ACC112 (cell line): ENCODE results near the gene TNFAIP8.

Source experiments
- H2AFZ ChIP-seq: fragments of 200-600 bp; sonication (generic); one replicate; pipeline ENCODE4 v1.6.0; 2017; ENCODE audit warnings: antibody characterized with exemption, low read length; ENCODE audit not compliant: unreplicated experiment
- H3K27ac ChIP-seq: fragments of 200-600 bp; sonication (generic); 2 replicates; pipeline ENCODE4 v1.5.1; 2014; ENCODE audit warnings: low read depth, mild to moderate bottlenecking, antibody characterized with exemption, low read length, moderate library complexity
- H3K27me3 ChIP-seq: fragments of 200-600 bp; sonication (generic); 2 replicates; pipeline ENCODE4 v1.6.1; 2014; ENCODE audit warnings: mild to moderate bottlenecking, antibody characterized with exemption, low read length, moderate library complexity, mixed read lengths; ENCODE audit not compliant: insufficient read depth
- H3K36me3 ChIP-seq: fragments of 200-600 bp; sonication (generic); 2 replicates; pipeline ENCODE4 v1.6.1; 2016; ENCODE audit warnings: mild to moderate bottlenecking, antibody characterized with exemption, low read length, moderate library complexity, mixed read lengths; ENCODE audit not compliant: insufficient read depth
- H3K4me1 ChIP-seq: fragments of 200-600 bp; sonication (generic); one replicate; pipeline ENCODE4 v1.6.1; 2016; ENCODE audit warnings: low read length, mixed read lengths; ENCODE audit not compliant: insufficient read depth, unreplicated experiment, control insufficient read depth
- H3K4me3 ChIP-seq: fragments of 200-600 bp; sonication (generic); 2 replicates; pipeline ENCODE4 v1.5.1; 2014; ENCODE audit warnings: mild to moderate bottlenecking, low read depth, low read length
- H3K79me2 ChIP-seq: fragments of 200-600 bp; sonication (generic); one replicate; pipeline ENCODE4 v1.6.0; 2016; ENCODE audit warnings: low read length; ENCODE audit not compliant: control insufficient read depth, unreplicated experiment, insufficient read depth

TNFAIP8 gene

GRCh38 chr5:119347991-119348390, 7.8 kb upstream of the TNFAIP8 start:
- no peaks in the 10 kb centered on the region for H3K79me2 ChIP-seq
- no peaks in the 10 kb centered on the region for H3K4me1 ChIP-seq
- H2AFZ ChIP-seq = no peak overlapping the region
- no peaks in the 10 kb centered on the region for H3K36me3 ChIP-seq
- H3K27me3 ChIP-seq = no peaks in the 10 kb centered on the region
- H3K27ac ChIP-seq = no peak overlapping the region
- H3K4me3 ChIP-seq = no peak overlapping the region

GRCh38 chr5:119353213-119353612, 2.6 kb upstream of the TNFAIP8 start:
- Histone ChIP-seq H3K36me3 (no peaks in the 10 kb centered on the region), H3K79me2 (no peaks in the 10 kb centered on the region), H3K27me3 (no peaks in the 10 kb centered on the region), H3K4me1 (peaks cover 5% of the 10 kb centered on the region), H2AFZ (no peak overlapping the region), H3K27ac (no peak overlapping the region), H3K4me3 (no peak overlapping the region)

GRCh38 chr5:119353686-119354366, 2.0 kb upstream of the TNFAIP8 start:
- Histone ChIP-seq H2AFZ (no peak overlapping the region), H3K4me1 (peaks cover 5% of the 10 kb centered on the region), H3K27me3 (no peaks in the 10 kb centered on the region), H3K36me3 (no peaks in the 10 kb centered on the region), H3K4me3 (no peak overlapping the region), H3K27ac (no peak overlapping the region), H3K79me2 (peaks cover 5% of the 10 kb centered on the region)

GRCh38 chr5:119354537-119355243, 1.1 kb upstream of the TNFAIP8 start:
- Histone ChIP-seq H3K27me3 (no peaks in the 10 kb centered on the region), H3K79me2 (peaks cover 7% of the 10 kb centered on the region), H3K27ac (no peak overlapping the region), H3K4me1 (peaks cover 5% of the 10 kb centered on the region), H2AFZ (no peak overlapping the region), H3K4me3 (0 out of 2 replicates have a peak overlapping the region, but pooled peaks have one; percentile 84), H3K36me3 (no peaks in the 10 kb centered on the region)

- Histone ChIP-seq H3K79me2 (peaks cover 7% of the 10 kb centered on the region), H3K27ac (no peak overlapping the region), H3K4me3 (peak overlapping the region; percentile 84), H3K4me1 (peaks cover 8% of the 10 kb centered on the region), H2AFZ (peak overlapping the region; percentile 62), H3K36me3 (no peaks in the 10 kb centered on the region), H3K27me3 (no peaks in the 10 kb centered on the region)
Observed at GRCh38 chr5:119355244-119355638, 578 bp upstream of the TNFAIP8 start.

GRCh38 chr5:119356612-119357188, 881 bp downstream of the TNFAIP8 start:
- Histone ChIP-seq H3K27ac (peak overlapping the region; percentile 23; the same call in 1 of the 2 replicates), H3K4me3 (peak overlapping the region; percentile 84), H2AFZ (peak overlapping the region; percentile 62), H3K4me1 (peaks cover 23% of the 10 kb centered on the region), H3K27me3 (no peaks in the 10 kb centered on the region), H3K36me3 (no peaks in the 10 kb centered on the region), H3K79me2 (peaks cover 7% of the 10 kb centered on the region)

- no peak overlapping the region for H3K27ac ChIP-seq
Observed at GRCh38 chr5:119357270-119357669, 1.5 kb downstream of the TNFAIP8 start.

GRCh38 chr5:119357808-119358529, 2.1 kb downstream of the TNFAIP8 start:
- peaks cover 27% of the 10 kb centered on the region for H3K4me1 ChIP-seq
- H3K27me3 ChIP-seq = no peaks in the 10 kb centered on the region
- peaks cover 17% of the 10 kb centered on the region for H3K79me2 ChIP-seq
- no peak overlapping the region for H2AFZ ChIP-seq
- no peak overlapping the region; the same call in 1 of the 2 replicates for H3K4me3 ChIP-seq
- H3K36me3 ChIP-seq = no peaks in the 10 kb centered on the region
- no peak overlapping the region for H3K27ac ChIP-seq

More at GRCh38 chr5:119357270-119357669, 1.5 kb downstream of the TNFAIP8 start:
- Histone ChIP-seq H2AFZ (no peak overlapping the region), H3K4me3 (peak overlapping the region; percentile 84), H3K4me1 (peaks cover 27% of the 10 kb centered on the region), H3K36me3 (no peaks in the 10 kb centered on the region), H3K27me3 (no peaks in the 10 kb centered on the region), H3K79me2 (peaks cover 11% of the 10 kb centered on the region)

GRCh38 chr5:119358530-119358900, 2.7 kb downstream of the TNFAIP8 start:
- Histone ChIP-seq H3K36me3 (no peaks in the 10 kb centered on the region), H3K79me2 (peaks cover 17% of the 10 kb centered on the region), H3K4me3 (no peak overlapping the region), H3K27ac (no peak overlapping the region), H2AFZ (no peak overlapping the region), H3K27me3 (no peaks in the 10 kb centered on the region), H3K4me1 (peaks cover 27% of the 10 kb centered on the region)

GRCh38 chr5:119358901-119359603, 3.2 kb downstream of the TNFAIP8 start:
- Histone ChIP-seq H3K4me1 (peaks cover 27% of the 10 kb centered on the region), H3K79me2 (peaks cover 17% of the 10 kb centered on the region), H3K27me3 (no peaks in the 10 kb centered on the region), H3K36me3 (no peaks in the 10 kb centered on the region), H2AFZ (no peak overlapping the region), H3K4me3 (no peak overlapping the region), H3K27ac (no peak overlapping the region)
